Gastrocnemius medialis (tissue), 4 donors: ENCODE results near the gene PLEKHH3.

ENCODE experiments used
- CTCF ChIP-seq, 5 experiments: fragments of 450-650 bp in 3 of 5; fragments of 200-600 bp in 2 of 5; sonication (generic) in 2 of 5; IDR thresholded peaks in 4 of 5; conservative IDR thresholded peaks in 1 of 5; 1 replicate in 4 of 5; 2 replicates in 1 of 5; pipeline ENCODE4 v1.5.1; 2016 to 2019; ENCODE audit warnings: antibody characterized with exemption in 5 of 5, mild to moderate bottlenecking in 3 of 5, moderate library complexity in 3 of 5
- POLR2A ChIP-seq, 2 donors: fragments of 450-650 bp; IDR thresholded peaks; one replicate each; pipeline ENCODE4 v1.6.1; 2017; ENCODE audit warnings: antibody characterized with exemption in 2 of 2, mild to moderate bottlenecking in 2 of 2, moderate library complexity in 2 of 2

- TF ChIP-seq POLR2A (IDR thresholded peaks at IDR 0.05) (no peak), CTCF (IDR thresholded peaks at IDR 0.05 in 4 of 5, conservative IDR thresholded peaks at IDR 0.05 in 1 of 5) (no peak)
Observed at GRCh38 chr17:42660692-42661345, 16.0 kb downstream of the PLEKHH3 start.
